CD8-positive, alpha-beta memory T cell (primary cell): ENCODE data around the gene EHD4. TPM values are rescaled to one million over a fixed set of nuclear protein-coding genes. Genes with fewer than 3 reads are reported as not detected.

Experiments
- CTCF ChIA-PET: fragments of 350-600 bp; sonication (Branson Sonifier 250); formaldehyde crosslinking; loops from one replicate; lab custom pipeline; 2021; ENCODE audit warnings: antibody characterized with exemption; lab: Charles Lee
- POLR2A ChIA-PET: fragments of 350-600 bp; sonication (Branson Sonifier 250); formaldehyde crosslinking; loops from one replicate; lab custom pipeline; 2021; ENCODE audit warnings: antibody characterized with exemption; lab: Charles Lee
- DNase-seq, 5 donors: peaks; one replicate each; pipeline versions ENCODE4 v3.0.0 to v3.0.0-alpha.2; 2020 to 2022; ENCODE audit warnings: mixed read lengths in 1 of 5
- H3K27ac ChIP-seq: one replicate; pipeline ENCODE4 v1.7.0; 2013; ENCODE audit warnings: low read depth, mild to moderate bottlenecking, low read length, moderate library complexity
- H3K27me3 ChIP-seq: 2 replicates; pipeline ENCODE4 v1.7.0; 2013; ENCODE audit warnings: low read length, mild to moderate bottlenecking; ENCODE audit not compliant: insufficient read depth, poor library complexity, severe bottlenecking
- H3K36me3 ChIP-seq: 2 replicates; pipeline ENCODE4 v1.7.0; 2013; ENCODE audit warnings: mild to moderate bottlenecking, low read length, moderate library complexity; ENCODE audit not compliant: insufficient read depth
- H3K4me1 ChIP-seq: 2 replicates; pipeline ENCODE4 v1.7.0; 2013; ENCODE audit warnings: mild to moderate bottlenecking, low read length, moderate library complexity; ENCODE audit not compliant: insufficient read depth
- H3K4me3 ChIP-seq: 2 replicates; pipeline ENCODE4 v1.7.0; 2013; ENCODE audit warnings: mild to moderate bottlenecking, low read length
- H3K9me3 ChIP-seq: 2 replicates; pipeline ENCODE4 v1.7.0; 2013; ENCODE audit warnings: mild to moderate bottlenecking, low read length
- H3K27ac Mint-ChIP-seq, 8 donors: one replicate each; pipeline ENCODE4 v1.8.0; 2020 to 2021; ENCODE audit warnings: mixed read lengths in 8 of 8, mild to moderate bottlenecking in 6 of 8, inconsistent platforms in 3 of 8, moderate library complexity in 3 of 8
- H3K27me3 Mint-ChIP-seq, 2 donors: one replicate each; pipeline ENCODE4 v1.8.0; 2020 to 2021; ENCODE audit warnings: mixed read lengths in 2 of 2, mild to moderate bottlenecking in 1 of 2, moderate library complexity in 1 of 2
- H3K36me3 Mint-ChIP-seq, 3 donors: one replicate each; pipeline ENCODE4 v1.8.0; 2020 to 2021; ENCODE audit warnings: mixed read lengths in 3 of 3, inconsistent platforms in 1 of 3, mild to moderate bottlenecking in 1 of 3
- H3K4me1 Mint-ChIP-seq, 3 donors: one replicate each; pipeline ENCODE4 v1.8.0; 2020 to 2021; ENCODE audit warnings: mixed read lengths in 3 of 3, inconsistent platforms in 1 of 3, mild to moderate bottlenecking in 1 of 3
- H3K4me3 Mint-ChIP-seq, 7 donors: one replicate each; pipeline ENCODE4 v1.8.0; 2020 to 2021; ENCODE audit warnings: mixed read lengths in 7 of 7, mild to moderate bottlenecking in 6 of 7, moderate library complexity in 4 of 7, inconsistent platforms in 2 of 7
- H3K9me3 Mint-ChIP-seq, 5 donors: one replicate each; pipeline ENCODE4 v1.8.0; 2020 to 2022; ENCODE audit warnings: mixed read lengths in 5 of 5, mild to moderate bottlenecking in 3 of 5, moderate library complexity in 2 of 5, inconsistent platforms in 1 of 5
- polyA plus RNA-seq: library from polyadenylated mRNA; unstranded; fragments of 300-500 nt; fragmentation: Illumina TruSeq; gene quantifications from one replicate; pipeline ENCODE4 v1.2.3, GENCODE V29; 2021
- total RNA-seq, 2 experiments: library from RNA; stranded (reverse); gene quantifications; one replicate each; pipeline ENCODE4 v1.2.3, GENCODE V29; 2021

The EHD4 gene
- total and polyA plus RNA-seq, 3 experiments from 2014 or later = 11.2 to 26.4 (median 24.2) TPM

- Histone ChIP-seq H3K36me3 (no peaks in the 10 kb centered on the region), H3K27me3 (no peaks in the 10 kb centered on the region), H3K27ac (no peak overlapping the region), H3K4me3 (no peak overlapping the region), H3K4me1 (no peaks in the 10 kb centered on the region), H3K9me3 (no peaks in the 10 kb centered on the region)
- Mint-ChIP-seq H3K27ac (no peak overlapping the region), H3K9me3 (no peaks in the 10 kb centered on the region), H3K27me3 (peaks cover 0 to 2% of the 10 kb centered on the region in 2 donors), H3K36me3 (peaks cover 0 to 22% (median 0%) of the 10 kb centered on the region in 3 donors), H3K4me1 (no peaks in the 10 kb centered on the region), H3K4me3 (no peak overlapping the region)
- no peak for DNase-seq
- CTCF ChIA-PET = interaction anchor here (1.5 kb wide), 1 partner anchor 52 kb away, joined by 4 read pairs; no protein-coding TSS in a partner anchor
- POLR2A ChIA-PET = no interaction called here
Observed at GRCh38 chr15:41851755-41852370, 120.5 kb downstream of the EHD4 start.

- Mint-ChIP-seq H3K9me3 (no peaks in the 10 kb centered on the region), H3K27ac (peak overlapping the region in 2 of 8 donors; percentile 38 to 64), H3K36me3 (peaks cover 0 to 29% (median 0%) of the 10 kb centered on the region in 3 donors), H3K27me3 (peaks cover 0 to 2% of the 10 kb centered on the region in 2 donors), H3K4me1 (no peaks in the 10 kb centered on the region), H3K4me3 (no peak overlapping the region)
- H3K9me3 ChIP-seq = no peaks in the 10 kb centered on the region
- H3K27me3 ChIP-seq = no peaks in the 10 kb centered on the region
- ChIA-PET POLR2A (interaction anchor here (0.6 to 1.1 kb wide), 2 partner anchors 17 to 1115 kb away, joined by 3 to 4 read pairs; no protein-coding TSS in a partner anchor), CTCF (no interaction called here)
- no peaks in the 10 kb centered on the region for H3K36me3 ChIP-seq
- no peak overlapping the region for H3K27ac ChIP-seq
- no peak for DNase-seq
- no peak overlapping the region for H3K4me3 ChIP-seq
- no peaks in the 10 kb centered on the region for H3K4me1 ChIP-seq
Observed at GRCh38 chr15:41851167-41851523, 121.2 kb downstream of the EHD4 start.

- H3K36me3 Mint-ChIP-seq = peaks cover 0 to 34% (median 0%) of the 10 kb centered on the region in 3 donors
- no peaks in the 10 kb centered on the region for H3K4me1 ChIP-seq
- H3K9me3 ChIP-seq = no peaks in the 10 kb centered on the region
- no peaks in the 10 kb centered on the region for H3K36me3 ChIP-seq
- no peak overlapping the region for H3K4me3 ChIP-seq
- H3K27me3 Mint-ChIP-seq = no peaks in the 10 kb centered on the region
- H3K27ac Mint-ChIP-seq = peak overlapping the region in 3 of 8 donors; percentile 38 to 60 (median 58)
- POLR2A ChIA-PET = interaction anchor here (0.6 to 1.1 kb wide), 2 partner anchors 16 to 1114 kb away, joined by 3 to 4 read pairs; no protein-coding TSS in a partner anchor
- no peaks in the 10 kb centered on the region for H3K27me3 ChIP-seq
- no peak overlapping the region for H3K4me3 Mint-ChIP-seq
- no peak for DNase-seq
- H3K4me1 Mint-ChIP-seq = no peaks in the 10 kb centered on the region
- CTCF ChIA-PET = interaction anchor here (1.3 kb wide), 1 partner anchor 23 kb away, joined by 3 read pairs; no protein-coding TSS in a partner anchor
- H3K27ac ChIP-seq = no peak overlapping the region
- no peaks in the 10 kb centered on the region for H3K9me3 Mint-ChIP-seq
Observed at GRCh38 chr15:41850482-41851166, 121.7 kb downstream of the EHD4 start.

- Mint-ChIP-seq H3K36me3 (peaks cover 0 to 40% (median 0%) of the 10 kb centered on the region in 3 donors), H3K4me1 (no peaks in the 10 kb centered on the region), H3K9me3 (no peaks in the 10 kb centered on the region), H3K27ac (peak overlapping the region in 4 of 8 donors; percentile 21 to 60 (median 52)), H3K4me3 (no peak overlapping the region), H3K27me3 (no peaks in the 10 kb centered on the region)
- Histone ChIP-seq H3K4me3 (no peak overlapping the region), H3K27me3 (no peaks in the 10 kb centered on the region), H3K9me3 (no peaks in the 10 kb centered on the region), H3K27ac (no peak overlapping the region), H3K4me1 (no peaks in the 10 kb centered on the region), H3K36me3 (no peaks in the 10 kb centered on the region)
- ChIA-PET POLR2A (interaction anchor here (1.1 kb wide), 1 partner anchor 15 kb away, joined by 4 read pairs; no protein-coding TSS in a partner anchor), CTCF (interaction anchor here (1.3 kb wide), 1 partner anchor 23 kb away, joined by 3 read pairs; no protein-coding TSS in a partner anchor)
- no peak for DNase-seq
Observed at GRCh38 chr15:41849861-41850260, 122.5 kb downstream of the EHD4 start.

GRCh38 chr15:41849204-41849603 lies 123.2 kb downstream of the EHD4 start:
- H3K27ac ChIP-seq = no peak overlapping the region
- H3K4me3 ChIP-seq = no peak overlapping the region
- ChIA-PET POLR2A (interaction anchor here (0.6 kb wide), 1 partner anchor 51 kb away, joined by 3 read pairs; no protein-coding TSS in a partner anchor), CTCF (interaction anchor here (1.3 kb wide), 1 partner anchor 22 kb away, joined by 3 read pairs; no protein-coding TSS in a partner anchor)
- peaks cover 0 to 47% (median 0%) of the 10 kb centered on the region in 3 donors for H3K36me3 Mint-ChIP-seq
- H3K4me1 ChIP-seq = no peaks in the 10 kb centered on the region
- DNase-seq = no peak
- no peaks in the 10 kb centered on the region for H3K9me3 ChIP-seq
- peak overlapping the region in 2 of 8 donors; percentile 61 to 86 for H3K27ac Mint-ChIP-seq
- H3K27me3 ChIP-seq = no peaks in the 10 kb centered on the region
- H3K4me3 Mint-ChIP-seq = no peak overlapping the region
- H3K4me1 Mint-ChIP-seq = no peaks in the 10 kb centered on the region
- H3K36me3 ChIP-seq = no peaks in the 10 kb centered on the region
- H3K27me3 Mint-ChIP-seq = no peaks in the 10 kb centered on the region
- H3K9me3 Mint-ChIP-seq = no peaks in the 10 kb centered on the region

GRCh38 chr15:41848631-41849030 lies 123.7 kb downstream of the EHD4 start:
- ChIA-PET CTCF (no interaction called here), POLR2A (interaction anchor here (0.6 kb wide), 1 partner anchor 52 kb away, joined by 3 read pairs; no protein-coding TSS in a partner anchor)
- H3K9me3 Mint-ChIP-seq = no peaks in the 10 kb centered on the region
- no peaks in the 10 kb centered on the region for H3K36me3 ChIP-seq
- no peaks in the 10 kb centered on the region for H3K9me3 ChIP-seq
- peaks cover 0 to 50% (median 0%) of the 10 kb centered on the region in 3 donors for H3K36me3 Mint-ChIP-seq
- H3K4me1 ChIP-seq = no peaks in the 10 kb centered on the region
- DNase-seq = no peak
- H3K27me3 ChIP-seq = no peaks in the 10 kb centered on the region
- no peak overlapping the region for H3K4me3 ChIP-seq
- H3K4me1 Mint-ChIP-seq = no peaks in the 10 kb centered on the region
- no peak overlapping the region for H3K27ac ChIP-seq
- peak overlapping the region in 4 of 8 donors; percentile 17 to 64 (median 62) for H3K27ac Mint-ChIP-seq
- H3K27me3 Mint-ChIP-seq = no peaks in the 10 kb centered on the region
- H3K4me3 Mint-ChIP-seq = no peak overlapping the region

- no peaks in the 10 kb centered on the region for H3K9me3 Mint-ChIP-seq
- H3K4me1 ChIP-seq = no peaks in the 10 kb centered on the region
- no peaks in the 10 kb centered on the region for H3K4me1 Mint-ChIP-seq
- H3K4me3 ChIP-seq = no peak overlapping the region
- no peaks in the 10 kb centered on the region for H3K27me3 Mint-ChIP-seq
- H3K27ac Mint-ChIP-seq = peak overlapping the region in 2 of 8 donors; percentile 61 to 64
- CTCF ChIA-PET = interaction anchor here (1.9 kb wide), 1 partner anchor 57 kb away, joined by 6 read pairs; no protein-coding TSS in a partner anchor
- no peaks in the 10 kb centered on the region for H3K27me3 ChIP-seq
- DNase-seq = no peak
- H3K4me3 Mint-ChIP-seq = no peak overlapping the region
- POLR2A ChIA-PET = no interaction called here
- peaks cover 0 to 56% (median 0%) of the 10 kb centered on the region in 3 donors for H3K36me3 Mint-ChIP-seq
- no peak overlapping the region for H3K27ac ChIP-seq
- no peaks in the 10 kb centered on the region for H3K36me3 ChIP-seq
- no peaks in the 10 kb centered on the region for H3K9me3 ChIP-seq
Observed at GRCh38 chr15:41847981-41848380, 124.4 kb downstream of the EHD4 start.
